ENCODE measurements around the gene AVPR2. TPM values are rescaled to one million over a fixed set of nuclear protein-coding genes. Genes with fewer than 3 reads are reported as not detected.

The AVPR2 gene
- 1 to 10 TPM in 1 of 8 experiments, under 1 TPM in 4, not detected in 3; 0.11 to 1.4 (median 0.19) TPM for total RNA-seq

- H3K27ac ChIP-seq, result no peak within 1 kb of the TSS
- H3K4me1 ChIP-seq (replicated peaks in 1 of 2), result peaks cover 23 to 27% of the 10 kb centered on the region in 2 donors
- H3K4me3 ChIP-seq, result no peak within 1 kb of the TSS
- in situ Hi-C loops (cut with MboI; ENCODE audit: low pct_unique_long_range_greater_than_20kb in 2 of 9, low sequenced_read_pairs in 9 of 9, unreplicated experiment in 9 of 9), result no loop called here
- no peak for ATAC-seq (replicated peaks in 6 of 8)
- no CpG with 5 or more reads among the region's 26 CpGs for WGBS, 10 experiments
Measured at GRCh38 chrX:153903991-153904957, at the start of gene AVPR2. AVPR2 (plus strand) TSS chrX:153904673; CDS start chrX:153905146, 473 bp downstream.

GRCh38 chrX:153854702-153855101 is 49.8 kb upstream of the AVPR2 start:
- Histone ChIP-seq H3K4me1 (replicated peaks in 1 of 2) (peaks cover 0 to 3% of the 10 kb centered on the region in 2 donors), H3K4me3 (no peak overlapping the region), H3K27ac (no peak overlapping the region)
- no peak for ATAC-seq (replicated peaks in 6 of 8)
- in situ Hi-C loops (cut with MboI; ENCODE audit: low pct_unique_long_range_greater_than_20kb in 2 of 9, low sequenced_read_pairs in 9 of 9, unreplicated experiment in 9 of 9), result no loop called here
- WGBS, 10 experiments, result 0 to 94% (median 66%) methylated on average over 2 to 3 of the region's 9 CpGs; no CpG with 5 or more reads in 6 of the 10 experiments

GRCh38 chrX:153857348-153857903 is 47.0 kb upstream of the AVPR2 start:
- Histone ChIP-seq H3K4me3 (no peak overlapping the region), H3K27ac (no peak overlapping the region), H3K4me1 (replicated peaks in 1 of 2) (peaks cover 0 to 3% of the 10 kb centered on the region in 2 donors)
- no peak for ATAC-seq (replicated peaks in 6 of 8)
- 0 to 41% (median 11%) methylated on average over 1 to 2 of the region's 2 CpGs; no CpG with 5 or more reads in 5 of the 10 experiments for WGBS, 10 experiments
- in situ Hi-C loops (cut with MboI; ENCODE audit: low pct_unique_long_range_greater_than_20kb in 2 of 9, low sequenced_read_pairs in 9 of 9, unreplicated experiment in 9 of 9), result no loop called here

- 45 to 100% methylated on average over 2 to 8 of the region's 10 CpGs; no CpG with 5 or more reads in 8 of the 10 experiments for WGBS, 10 experiments
- in situ Hi-C loops (cut with MboI; ENCODE audit: low pct_unique_long_range_greater_than_20kb in 2 of 9, low sequenced_read_pairs in 9 of 9, unreplicated experiment in 9 of 9), result no loop called here
- H3K27ac ChIP-seq, result no peak overlapping the region
- no peak overlapping the region for H3K4me3 ChIP-seq
- ATAC-seq (replicated peaks in 6 of 8), result peak in 1 of 8 experiments; percentile 24
- H3K4me1 ChIP-seq (replicated peaks in 1 of 2), result no peaks in the 10 kb centered on the region
Measured at GRCh38 chrX:153861151-153861550, 43.3 kb upstream of the AVPR2 start.

- peak in 1 of 8 experiments; percentile 29 for ATAC-seq (replicated peaks in 6 of 8)
- Histone ChIP-seq H3K4me1 (replicated peaks in 1 of 2) (no peaks in the 10 kb centered on the region), H3K4me3 (no peak overlapping the region), H3K27ac (no peak overlapping the region)
- 60% methylated on average over 1 of the region's 21 CpGs; no CpG with 5 or more reads in 9 of the 10 experiments for WGBS, 10 experiments
- in situ Hi-C loops (cut with MboI; ENCODE audit: low pct_unique_long_range_greater_than_20kb in 2 of 9, low sequenced_read_pairs in 9 of 9, unreplicated experiment in 9 of 9), result no loop called here
Measured at GRCh38 chrX:153861733-153862310, 42.7 kb upstream of the AVPR2 start.

- Histone ChIP-seq H3K4me3 (no peak overlapping the region), H3K27ac (no peak overlapping the region), H3K4me1 (replicated peaks in 1 of 2) (no peaks in the 10 kb centered on the region)
- peak in 4 of 8 experiments; percentile 14 to 54 (median 34) for ATAC-seq (replicated peaks in 6 of 8)
- in situ Hi-C loops (cut with MboI; ENCODE audit: low pct_unique_long_range_greater_than_20kb in 2 of 9, low sequenced_read_pairs in 9 of 9, unreplicated experiment in 9 of 9), result no loop called here
- 52% methylated on average over 7 of the region's 22 CpGs; no CpG with 5 or more reads in 9 of the 10 experiments for WGBS, 10 experiments
Measured at GRCh38 chrX:153862369-153863250, 41.9 kb upstream of the AVPR2 start.

- Histone ChIP-seq H3K27ac (no peak overlapping the region), H3K4me3 (no peak overlapping the region), H3K4me1 (replicated peaks in 1 of 2) (no peaks in the 10 kb centered on the region)
- in situ Hi-C loops (cut with MboI; ENCODE audit: low pct_unique_long_range_greater_than_20kb in 2 of 9, low sequenced_read_pairs in 9 of 9, unreplicated experiment in 9 of 9), result no loop called here
- WGBS, 10 experiments, result no CpG with 5 or more reads among the region's 28 CpGs
- peak in 1 of 8 experiments; percentile 7 for ATAC-seq (replicated peaks in 6 of 8)
Measured at GRCh38 chrX:153863251-153863991, 41.1 kb upstream of the AVPR2 start.

GRCh38 chrX:153864101-153864500 is 40.4 kb upstream of the AVPR2 start:
- no peak for ATAC-seq (replicated peaks in 6 of 8)
- no peaks in the 10 kb centered on the region for H3K4me1 ChIP-seq (replicated peaks in 1 of 2)
- no peak overlapping the region for H3K4me3 ChIP-seq
- H3K27ac ChIP-seq, result no peak overlapping the region
- WGBS, 10 experiments, result 53% methylated on average over 5 of the region's 10 CpGs; no CpG with 5 or more reads in 9 of the 10 experiments
- in situ Hi-C loops (cut with MboI; ENCODE audit: low pct_unique_long_range_greater_than_20kb in 2 of 9, low sequenced_read_pairs in 9 of 9, unreplicated experiment in 9 of 9), result no loop called here

- in situ Hi-C loops (cut with MboI; ENCODE audit: low pct_unique_long_range_greater_than_20kb in 2 of 9, low sequenced_read_pairs in 9 of 9, unreplicated experiment in 9 of 9), result no loop called here
- ATAC-seq (replicated peaks in 6 of 8), result no peak
- H3K27ac ChIP-seq, result no peak overlapping the region
- WGBS, 10 experiments, result 77% methylated on average over 5 of the region's 30 CpGs; no CpG with 5 or more reads in 9 of the 10 experiments
- no peak overlapping the region for H3K4me3 ChIP-seq
- no peaks in the 10 kb centered on the region for H3K4me1 ChIP-seq (replicated peaks in 1 of 2)
Measured at GRCh38 chrX:153864561-153865320, 39.7 kb upstream of the AVPR2 start.

- no peak overlapping the region for H3K27ac ChIP-seq
- H3K4me1 ChIP-seq (replicated peaks in 1 of 2), result no peaks in the 10 kb centered on the region
- WGBS, 10 experiments, result no CpG with 5 or more reads among the region's 11 CpGs
- no peak overlapping the region for H3K4me3 ChIP-seq
- ATAC-seq (replicated peaks in 6 of 8), result no peak
- in situ Hi-C loops (cut with MboI; ENCODE audit: low pct_unique_long_range_greater_than_20kb in 2 of 9, low sequenced_read_pairs in 9 of 9, unreplicated experiment in 9 of 9), result no loop called here
Measured at GRCh38 chrX:153865321-153865580, 39.2 kb upstream of the AVPR2 start.

- no peak for ATAC-seq (replicated peaks in 6 of 8)
- WGBS, 10 experiments, result 64 to 85% methylated on average over 3 to 5 of the region's 9 CpGs; no CpG with 5 or more reads in 8 of the 10 experiments
- in situ Hi-C loops (cut with MboI; ENCODE audit: low pct_unique_long_range_greater_than_20kb in 2 of 9, low sequenced_read_pairs in 9 of 9, unreplicated experiment in 9 of 9), result no loop called here
- Histone ChIP-seq H3K27ac (no peak overlapping the region), H3K4me3 (no peak overlapping the region), H3K4me1 (replicated peaks in 1 of 2) (peaks cover 2 to 4% of the 10 kb centered on the region in 2 donors)
Measured at GRCh38 chrX:153865685-153866084, 38.8 kb upstream of the AVPR2 start.

Data from motor neuron (in vitro differentiated cells).